Mammary epithelial cell (primary cell): ENCODE results near the gene TPGS1.

Experiments
- EZH2 ChIP-seq: IDR thresholded peaks from 2 replicates; pipeline ENCODE4 v1.6.1; 2012; ENCODE audit warnings: low read length, inconsistent platforms, borderline replicate concordance
- TF ChIP-seq, protein P1 (sequence below), 2 donors: IDR thresholded peaks in 1 of 2; conservative IDR thresholded peaks in 1 of 2; 2 replicates each; pipeline ENCODE4 v1.5.1; 2011 to 2012; ENCODE audit warnings: inconsistent platforms in 2 of 2, low read length in 2 of 2, mild to moderate bottlenecking in 2 of 2, control low read depth in 1 of 2, low read depth in 1 of 2; ENCODE audit not compliant: insufficient read depth in 1 of 2; ENCODE audit errors: extremely low read depth in 1 of 2

DNA sequence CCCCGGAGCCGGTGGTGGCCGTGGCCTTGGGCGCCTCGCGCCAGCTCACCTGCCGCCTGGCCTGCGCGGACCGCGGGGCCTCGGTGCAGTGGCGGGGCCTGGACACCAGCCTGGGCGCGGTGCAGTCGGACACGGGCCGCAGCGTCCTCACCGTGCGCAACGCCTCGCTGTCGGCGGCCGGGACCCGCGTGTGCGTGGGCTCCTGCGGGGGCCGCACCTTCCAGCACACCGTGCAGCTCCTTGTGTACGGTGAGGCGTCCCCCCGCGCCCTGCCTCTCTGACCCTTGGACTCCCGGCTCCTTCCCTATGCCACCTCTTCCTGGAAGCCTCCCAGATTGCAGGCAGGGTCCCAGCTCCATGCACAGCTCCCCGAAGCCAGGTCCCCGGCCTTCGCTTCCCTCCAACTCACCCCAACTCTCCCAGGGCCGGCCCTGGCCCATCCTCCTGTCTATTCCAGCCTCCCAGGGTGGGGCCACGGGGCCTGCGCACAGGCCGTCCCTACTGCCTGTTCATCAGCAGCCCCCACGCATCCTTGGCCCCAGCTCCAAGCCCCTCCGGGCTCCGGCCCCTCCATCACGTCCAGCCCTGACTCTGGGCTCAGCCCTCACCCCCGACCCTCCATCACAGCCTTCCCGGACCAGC lies 9.3 kb upstream of the TPGS1 start:
- TF ChIP-seq, protein P1, sequence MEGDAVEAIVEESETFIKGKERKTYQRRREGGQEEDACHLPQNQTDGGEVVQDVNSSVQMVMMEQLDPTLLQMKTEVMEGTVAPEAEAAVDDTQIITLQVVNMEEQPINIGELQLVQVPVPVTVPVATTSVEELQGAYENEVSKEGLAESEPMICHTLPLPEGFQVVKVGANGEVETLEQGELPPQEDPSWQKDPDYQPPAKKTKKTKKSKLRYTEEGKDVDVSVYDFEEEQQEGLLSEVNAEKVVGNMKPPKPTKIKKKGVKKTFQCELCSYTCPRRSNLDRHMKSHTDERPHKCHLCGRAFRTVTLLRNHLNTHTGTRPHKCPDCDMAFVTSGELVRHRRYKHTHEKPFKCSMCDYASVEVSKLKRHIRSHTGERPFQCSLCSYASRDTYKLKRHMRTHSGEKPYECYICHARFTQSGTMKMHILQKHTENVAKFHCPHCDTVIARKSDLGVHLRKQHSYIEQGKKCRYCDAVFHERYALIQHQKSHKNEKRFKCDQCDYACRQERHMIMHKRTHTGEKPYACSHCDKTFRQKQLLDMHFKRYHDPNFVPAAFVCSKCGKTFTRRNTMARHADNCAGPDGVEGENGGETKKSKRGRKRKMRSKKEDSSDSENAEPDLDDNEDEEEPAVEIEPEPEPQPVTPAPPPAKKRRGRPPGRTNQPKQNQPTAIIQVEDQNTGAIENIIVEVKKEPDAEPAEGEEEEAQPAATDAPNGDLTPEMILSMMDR (conservative IDR thresholded peaks at IDR 0.05 in 1 of 2, IDR thresholded peaks at IDR 0.05 in 1 of 2; ENCODE audit: extremely low read depth in 1 of 2, insufficient read depth in 1 of 2, low read depth in 1 of 2, low read length in 2 of 2): no peak
- TF ChIP-seq EZH2: peak; percentile 65
